Spleen (tissue), 11 donors: ENCODE data around the gene STARD3NL. TPM values are rescaled to one million over a fixed set of nuclear protein-coding genes. Genes with fewer than 3 reads are reported as not detected.

ENCODE experiments used
- DNase-seq: peaks from one replicate; pipeline ENCODE4 v3.0.0-alpha.2; 2020
- H3K27ac ChIP-seq, 8 donors: fragments of 200-600 bp; sonication (generic) in 7 of 8; 1 replicate in 4 of 8; 2 replicates in 4 of 8; pipeline versions ENCODE4 v1.5.0 to v1.8.0; 2016 to 2021; ENCODE audit warnings: inconsistent platforms in 4 of 8, mild to moderate bottlenecking in 4 of 8, moderate library complexity in 1 of 8
- H3K27me3 ChIP-seq, 7 donors: fragments of 200-600 bp; sonication (generic) in 6 of 7; replicated peaks in 1 of 7; 1 replicate in 4 of 7; 2 replicates in 3 of 7; pipeline versions ENCODE4 v1.5.0 to v1.8.0; 2016 to 2021; ENCODE audit warnings: inconsistent platforms in 3 of 7, mild to moderate bottlenecking in 1 of 7
- H3K36me3 ChIP-seq, 6 donors: fragments of 200-600 bp; sonication (generic) in 5 of 6; 1 replicate in 4 of 6; 2 replicates in 2 of 6; pipeline versions ENCODE4 v1.5.0 to v1.8.0; 2016 to 2021; ENCODE audit warnings: inconsistent platforms in 2 of 6
- H3K4me1 ChIP-seq, 6 donors: fragments of 200-600 bp; sonication (generic) in 5 of 6; 1 replicate in 3 of 6; 2 replicates in 3 of 6; pipeline versions ENCODE4 v1.5.0 to v1.8.0; 2016 to 2021; ENCODE audit warnings: inconsistent platforms in 3 of 6
- H3K4me3 ChIP-seq, 8 donors: fragments of 200-600 bp; sonication (generic) in 7 of 8; 1 replicate in 4 of 8; 2 replicates in 4 of 8; pipeline versions ENCODE4 v1.5.0 to v1.8.0; 2016 to 2021; ENCODE audit warnings: inconsistent platforms in 4 of 8, mild to moderate bottlenecking in 4 of 8, moderate library complexity in 2 of 8
- H3K9me3 ChIP-seq, 8 donors: fragments of 200-600 bp; sonication (generic) in 7 of 8; 1 replicate in 4 of 8; 2 replicates in 4 of 8; pipeline versions ENCODE4 v1.5.0 to v1.8.0; 2016 to 2021; ENCODE audit warnings: inconsistent platforms in 4 of 8
- CTCF ChIP-seq, 11 experiments: fragments of 200-600 bp in 7 of 11; fragments of 450-650 bp in 4 of 11; sonication (generic) in 4 of 11; IDR thresholded peaks in 8 of 11; conservative IDR thresholded peaks in 3 of 11; 1 replicate in 7 of 11; 2 replicates in 4 of 11; pipeline versions ENCODE4 v1.4.0 to v1.8.0; 2016 to 2021; ENCODE audit warnings: antibody characterized with exemption in 11 of 11, inconsistent platforms in 4 of 11, mild to moderate bottlenecking in 1 of 11
- POLR2A ChIP-seq, 3 donors: fragments of 450-650 bp; IDR thresholded peaks; one replicate each; pipeline ENCODE4 v1.5.1; 2017; ENCODE audit warnings: antibody characterized with exemption in 3 of 3, mild to moderate bottlenecking in 1 of 3
- POLR2AphosphoS5 ChIP-seq, 3 donors: sonication (generic); formaldehyde crosslinking; IDR thresholded peaks; one replicate each; pipeline ENCODE4 v1.5.1; 2017; ENCODE audit warnings: antibody characterized with exemption in 3 of 3
- WGBS, 5 donors: extraction: QIAGEN DNeasy Blood & Tissue Kit in 3 of 5; methylation state at CpG; one replicate each; pipeline versions ENCODE4 v1.1.5 to v1.1.7; 2013 to 2018; 5-methylcytosine and 5-hydroxymethylcytosine counted together
- intact Hi-C: fragments of 100-400 bp; cut with DNase I; formaldehyde crosslinking; loops from one replicate; pipeline ENCODE4 v1.15.0; 2023; ENCODE audit warnings: low total_unique reads
- polyA plus RNA-seq, 3 donors: library from polyadenylated mRNA; stranded (reverse); fragments of 200-250 nt; gene quantifications; one replicate each; pipeline ENCODE4 v1.2.1, GENCODE V29; 2013
- total RNA-seq, 7 donors: library from RNA; depleted of rRNA in 3 of 7; stranded (reverse); fragments of >200 nt in 3 of 7; fragmentation: NEBNext Ultra II Directional in 4 of 7; extraction: Animal tissue kit (Norgen Biotek cat#: 25700) in 4 of 7; gene quantifications; one replicate each; pipeline versions ENCODE4 v1.1.0 to v1.2.1, GENCODE V29; 2016 to 2021
- donor health status: healthy with polysubstance abuse.
- donor health status: DM: no; HTN: no; CAD: no; lungs with moderate emphysema.
- donor health status: DM: no; HTN: no; CAD: no.
- donor health status: Bipolar disorder and iron deficiency.
- donor health status: healthy.
- donor health status: DM: no; HTN: no; CAD: no.
- donor health status: DM: yes; HTN: yes; CAD: no.

Gene STARD3NL
- total and polyA plus RNA-seq, 10 donors = 19.8 to 50.2 (median 36.7) TPM

- WGBS, 5 donors = 61 to 94% (median 91%) methylated on average over 1 of the region's 1 CpG
- intact Hi-C loops = no loop called here
- TF ChIP-seq CTCF (IDR thresholded peaks at IDR 0.05 in 8 of 11, conservative IDR thresholded peaks at IDR 0.05 in 3 of 11) (no peak), POLR2AphosphoS5 (IDR thresholded peaks at IDR 0.05) (no peak), POLR2A (IDR thresholded peaks at IDR 0.05) (no peak)
These were observed 4.4 kb downstream of the STARD3NL start for GRCh38 chr7:38182450-38182849.

GRCh38 chr7:38185395-38186307 is 7.6 kb downstream of the STARD3NL start:
- intact Hi-C loops = no loop called here
- no peak overlapping the region for H3K4me3 ChIP-seq
- 80 to 84% (median 82%) methylated on average over 6 of the region's 6 CpGs for WGBS, 5 donors
- TF ChIP-seq POLR2AphosphoS5 (IDR thresholded peaks at IDR 0.05) (no peak), POLR2A (IDR thresholded peaks at IDR 0.05) (no peak), CTCF (IDR thresholded peaks at IDR 0.05 in 8 of 11, conservative IDR thresholded peaks at IDR 0.05 in 3 of 11) (no peak)
- no peak for DNase-seq
- H3K4me1 ChIP-seq = peaks cover 2 to 85% (median 46%) of the 10 kb centered on the region in 6 donors
- H3K36me3 ChIP-seq = no peaks in the 10 kb centered on the region
- H3K9me3 ChIP-seq = no peaks in the 10 kb centered on the region
- no peaks in the 10 kb centered on the region for H3K27me3 ChIP-seq
- H3K27ac ChIP-seq = no peak overlapping the region

More at GRCh38 chr7:38182450-38182849, 4.4 kb downstream of the STARD3NL start:
- Histone ChIP-seq H3K36me3 (no peaks in the 10 kb centered on the region), H3K9me3 (no peaks in the 10 kb centered on the region), H3K27me3 (no peaks in the 10 kb centered on the region), H3K4me3 (no peak overlapping the region), H3K4me1 (peaks cover 22 to 82% (median 51%) of the 10 kb centered on the region in 6 donors), H3K27ac (no peak overlapping the region)
- no peak for DNase-seq

GRCh38 chr7:38186593-38187314 is 8.7 kb downstream of the STARD3NL start:
- intact Hi-C loops = no loop called here
- H3K27me3 ChIP-seq = no peaks in the 10 kb centered on the region
- H3K27ac ChIP-seq = no peak overlapping the region
- H3K4me1 ChIP-seq = peaks cover 0 to 74% (median 38%) of the 10 kb centered on the region in 6 donors
- 82 to 88% (median 87%) methylated on average over 4 of the region's 4 CpGs for WGBS, 5 donors
- H3K4me3 ChIP-seq = no peak overlapping the region
- no peaks in the 10 kb centered on the region for H3K36me3 ChIP-seq
- no peak for TF ChIP-seq CTCF (IDR thresholded peaks at IDR 0.05 in 8 of 11, conservative IDR thresholded peaks at IDR 0.05 in 3 of 11)
- no peak for TF ChIP-seq POLR2A (IDR thresholded peaks at IDR 0.05)
- no peak for TF ChIP-seq POLR2AphosphoS5 (IDR thresholded peaks at IDR 0.05)
- peaks cover 0 to 9% (median 6%) of the 10 kb centered on the region in 8 donors for H3K9me3 ChIP-seq
- DNase-seq = no peak
